Body of pancreas (tissue), 4 donors: ENCODE results near the gene SMARCA4.

ENCODE experiments used
- POLR2A ChIP-seq, 3 donors: fragments of 450-650 bp; IDR thresholded peaks; one replicate each; pipeline ENCODE4 v1.6.1; 2016; ENCODE audit warnings: antibody characterized with exemption in 3 of 3, mild to moderate bottlenecking in 2 of 3
- TF ChIP-seq, protein P1 (sequence below), 7 experiments: fragments of 450-650 bp in 4 of 7; fragments of 200-600 bp in 3 of 7; sonication (generic) in 3 of 7; IDR thresholded peaks; one replicate each; pipeline ENCODE4 v1.5.1; 2016 to 2019; ENCODE audit warnings: antibody characterized with exemption in 7 of 7

DNA sequence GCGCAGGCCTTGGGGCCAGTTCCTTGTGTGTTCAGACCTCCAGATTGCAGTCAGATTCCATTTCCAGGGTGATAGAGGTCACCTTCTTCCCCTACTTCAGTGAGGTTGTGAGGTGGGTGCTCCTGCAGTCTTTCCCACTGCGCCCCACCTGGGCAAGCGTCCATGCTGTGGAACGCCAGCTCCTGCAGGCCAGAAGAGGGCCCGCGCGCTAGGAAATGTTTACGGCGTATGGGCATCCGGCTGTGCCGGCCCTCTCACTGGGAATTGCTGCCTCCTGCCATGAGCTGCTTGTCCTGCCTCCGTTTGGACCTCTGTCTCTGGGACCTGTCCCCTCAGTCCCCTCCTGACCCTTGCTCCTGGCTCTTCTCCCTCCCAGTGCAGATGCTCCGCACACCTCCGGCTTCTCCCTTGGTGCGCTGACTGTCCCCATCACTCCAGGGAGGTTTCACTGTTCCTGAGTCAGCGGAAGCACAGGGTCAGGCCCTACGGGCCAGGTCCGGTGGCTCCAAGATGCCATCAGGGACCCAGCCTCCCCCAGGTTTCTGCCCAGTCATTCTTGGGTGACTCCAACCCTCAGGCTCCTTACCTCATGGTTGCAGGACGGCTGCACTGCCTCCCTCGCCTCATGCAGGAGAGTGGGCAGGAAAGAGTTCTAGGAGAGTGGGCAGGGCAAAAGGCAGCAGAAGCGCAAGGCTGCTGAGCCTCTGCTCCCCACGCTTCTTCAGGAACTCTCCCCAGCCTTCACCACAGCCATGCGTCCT lies 56.6 kb downstream of the SMARCA4 start:
- TF ChIP-seq, protein P1, sequence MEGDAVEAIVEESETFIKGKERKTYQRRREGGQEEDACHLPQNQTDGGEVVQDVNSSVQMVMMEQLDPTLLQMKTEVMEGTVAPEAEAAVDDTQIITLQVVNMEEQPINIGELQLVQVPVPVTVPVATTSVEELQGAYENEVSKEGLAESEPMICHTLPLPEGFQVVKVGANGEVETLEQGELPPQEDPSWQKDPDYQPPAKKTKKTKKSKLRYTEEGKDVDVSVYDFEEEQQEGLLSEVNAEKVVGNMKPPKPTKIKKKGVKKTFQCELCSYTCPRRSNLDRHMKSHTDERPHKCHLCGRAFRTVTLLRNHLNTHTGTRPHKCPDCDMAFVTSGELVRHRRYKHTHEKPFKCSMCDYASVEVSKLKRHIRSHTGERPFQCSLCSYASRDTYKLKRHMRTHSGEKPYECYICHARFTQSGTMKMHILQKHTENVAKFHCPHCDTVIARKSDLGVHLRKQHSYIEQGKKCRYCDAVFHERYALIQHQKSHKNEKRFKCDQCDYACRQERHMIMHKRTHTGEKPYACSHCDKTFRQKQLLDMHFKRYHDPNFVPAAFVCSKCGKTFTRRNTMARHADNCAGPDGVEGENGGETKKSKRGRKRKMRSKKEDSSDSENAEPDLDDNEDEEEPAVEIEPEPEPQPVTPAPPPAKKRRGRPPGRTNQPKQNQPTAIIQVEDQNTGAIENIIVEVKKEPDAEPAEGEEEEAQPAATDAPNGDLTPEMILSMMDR (IDR thresholded peaks at IDR 0.05), result no peak
- TF ChIP-seq POLR2A (IDR thresholded peaks at IDR 0.05), result no peak
